Measurements from ENCODE around the gene TMA7B. TPM values are rescaled to one million over a fixed set of nuclear protein-coding genes. Genes with fewer than 3 reads are reported as not detected.

The TMA7B gene
- total RNA-seq, 4 donors from 2014 or later: not detected

DNA sequence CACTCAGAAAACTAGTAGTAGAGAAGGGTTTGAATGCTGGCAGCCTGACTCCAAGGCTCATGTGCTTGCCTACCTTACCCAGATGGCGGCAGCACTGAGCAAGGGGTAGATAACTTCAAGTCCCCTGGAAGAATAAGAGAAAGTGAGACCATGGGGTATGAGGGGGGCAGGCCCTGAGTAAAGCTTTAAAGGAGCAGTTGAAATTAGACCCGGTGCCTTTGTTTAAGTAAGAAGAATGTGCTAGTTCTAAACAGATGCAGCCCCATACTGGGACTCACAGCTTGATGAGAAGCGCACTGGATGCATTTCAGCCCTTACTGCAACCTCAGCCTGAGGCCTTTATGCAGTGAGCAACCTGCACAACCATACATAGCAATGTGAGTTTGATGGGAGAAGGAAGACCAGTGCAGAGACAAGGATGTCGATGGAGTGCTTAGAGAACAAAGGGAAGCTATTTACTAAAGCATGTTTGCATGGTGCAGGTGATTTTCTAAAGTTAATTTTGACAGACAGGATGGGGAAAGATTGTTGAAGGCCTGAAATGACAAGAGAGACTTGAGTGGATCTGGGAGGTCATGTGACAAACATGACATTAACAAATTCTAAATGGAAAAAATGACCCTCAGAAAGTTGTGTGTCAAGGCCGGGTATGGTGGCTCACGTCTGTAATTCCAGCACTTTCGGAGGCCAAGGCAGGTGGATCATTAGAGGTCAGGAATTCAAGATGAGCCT lies 27.1 kb upstream of the TMA7B start:
- TF ChIP-seq POLR2A (IDR thresholded peaks at IDR 0.05) (no peak), EP300 (IDR thresholded peaks at IDR 0.05) (no peak)
- TF ChIP-seq, protein P1, sequence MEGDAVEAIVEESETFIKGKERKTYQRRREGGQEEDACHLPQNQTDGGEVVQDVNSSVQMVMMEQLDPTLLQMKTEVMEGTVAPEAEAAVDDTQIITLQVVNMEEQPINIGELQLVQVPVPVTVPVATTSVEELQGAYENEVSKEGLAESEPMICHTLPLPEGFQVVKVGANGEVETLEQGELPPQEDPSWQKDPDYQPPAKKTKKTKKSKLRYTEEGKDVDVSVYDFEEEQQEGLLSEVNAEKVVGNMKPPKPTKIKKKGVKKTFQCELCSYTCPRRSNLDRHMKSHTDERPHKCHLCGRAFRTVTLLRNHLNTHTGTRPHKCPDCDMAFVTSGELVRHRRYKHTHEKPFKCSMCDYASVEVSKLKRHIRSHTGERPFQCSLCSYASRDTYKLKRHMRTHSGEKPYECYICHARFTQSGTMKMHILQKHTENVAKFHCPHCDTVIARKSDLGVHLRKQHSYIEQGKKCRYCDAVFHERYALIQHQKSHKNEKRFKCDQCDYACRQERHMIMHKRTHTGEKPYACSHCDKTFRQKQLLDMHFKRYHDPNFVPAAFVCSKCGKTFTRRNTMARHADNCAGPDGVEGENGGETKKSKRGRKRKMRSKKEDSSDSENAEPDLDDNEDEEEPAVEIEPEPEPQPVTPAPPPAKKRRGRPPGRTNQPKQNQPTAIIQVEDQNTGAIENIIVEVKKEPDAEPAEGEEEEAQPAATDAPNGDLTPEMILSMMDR (IDR thresholded peaks at IDR 0.05): peak in 3 of 5 experiments; percentile 12 to 36 (median 27)
- peaks cover 0 to 4% (median 0%) of the 10 kb centered on the region in 4 donors for H3K4me1 ChIP-seq
- WGBS, 2 donors: 76 to 81% methylated on average over 7 of the region's 7 CpGs
- H3K36me3 ChIP-seq: no peaks in the 10 kb centered on the region
- no peaks in the 10 kb centered on the region for H3K9me3 ChIP-seq
- no peaks in the 10 kb centered on the region for H3K27me3 ChIP-seq
- no peak overlapping the region for H3K4me3 ChIP-seq
- no peak overlapping the region for H3K27ac ChIP-seq
- DNase-seq (ENCODE audit: low spot score in 2 of 2): no peak

DNA sequence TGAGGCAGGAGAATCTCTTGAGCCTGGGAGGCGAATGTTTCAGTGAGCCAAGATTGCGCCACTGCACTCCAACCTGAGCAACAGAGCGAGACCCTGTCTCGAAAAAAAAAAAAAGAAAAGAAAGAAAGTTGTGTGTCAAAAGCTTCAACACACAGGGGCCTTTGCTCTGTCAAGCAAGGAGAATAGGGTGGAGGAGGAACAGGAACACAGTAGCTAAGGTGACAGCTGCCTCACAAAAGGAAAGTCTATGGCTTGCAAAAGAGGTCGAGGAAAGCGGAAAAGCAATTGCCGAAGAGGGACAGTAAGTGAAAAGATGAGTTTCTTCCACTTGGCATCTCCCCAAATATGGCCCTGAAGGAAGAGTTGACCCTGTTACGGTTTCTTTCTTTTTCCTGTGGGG lies 26.5 kb upstream of the TMA7B start:
- TF ChIP-seq POLR2A (IDR thresholded peaks at IDR 0.05) (no peak), EP300 (IDR thresholded peaks at IDR 0.05) (no peak)
- TF ChIP-seq, protein P1 (IDR thresholded peaks at IDR 0.05): no peak
- Histone ChIP-seq H3K9me3 (no peaks in the 10 kb centered on the region), H3K27ac (no peak overlapping the region), H3K36me3 (no peaks in the 10 kb centered on the region), H3K4me1 (peaks cover 0 to 4% (median 0%) of the 10 kb centered on the region in 4 donors), H3K4me3 (no peak overlapping the region), H3K27me3 (no peaks in the 10 kb centered on the region)
- DNase-seq (ENCODE audit: low spot score in 2 of 2): no peak
- WGBS, 2 donors: 90 to 91% methylated on average over 8 of the region's 8 CpGs

DNA sequence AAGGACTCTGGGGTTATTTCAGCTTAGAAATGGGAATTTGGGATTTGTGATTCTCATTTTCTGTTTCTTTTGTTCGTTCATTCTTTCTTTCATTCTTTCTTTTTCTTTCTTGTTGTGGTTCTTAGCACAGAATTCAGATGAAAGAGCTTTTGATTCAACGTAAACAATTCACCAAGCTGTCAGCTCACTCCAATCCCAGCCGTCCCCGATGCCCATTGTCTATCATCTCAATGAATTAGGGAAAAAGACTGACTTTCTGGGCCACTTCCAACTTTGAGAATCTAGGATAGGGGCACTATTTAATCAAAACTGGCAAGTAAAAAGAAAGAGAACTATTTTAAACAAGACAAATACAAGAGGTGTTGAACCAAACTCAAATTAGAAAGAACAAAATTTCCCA lies 25.1 kb upstream of the TMA7B start:
- H3K27me3 ChIP-seq: no peaks in the 10 kb centered on the region
- no peaks in the 10 kb centered on the region for H3K9me3 ChIP-seq
- no peaks in the 10 kb centered on the region for H3K36me3 ChIP-seq
- H3K4me1 ChIP-seq: peaks cover 0 to 4% (median 0%) of the 10 kb centered on the region in 4 donors
- peak overlapping the region in 1 of 4 donors; percentile 45 for H3K27ac ChIP-seq
- no peak for DNase-seq (ENCODE audit: low spot score in 2 of 2)
- TF ChIP-seq POLR2A (IDR thresholded peaks at IDR 0.05) (no peak), EP300 (IDR thresholded peaks at IDR 0.05) (no peak)
- TF ChIP-seq, protein P1 (IDR thresholded peaks at IDR 0.05): no peak
- no peak overlapping the region for H3K4me3 ChIP-seq
- 49% methylated on average over 4 of the region's 4 CpGs for WGBS, 2 donors

DNA sequence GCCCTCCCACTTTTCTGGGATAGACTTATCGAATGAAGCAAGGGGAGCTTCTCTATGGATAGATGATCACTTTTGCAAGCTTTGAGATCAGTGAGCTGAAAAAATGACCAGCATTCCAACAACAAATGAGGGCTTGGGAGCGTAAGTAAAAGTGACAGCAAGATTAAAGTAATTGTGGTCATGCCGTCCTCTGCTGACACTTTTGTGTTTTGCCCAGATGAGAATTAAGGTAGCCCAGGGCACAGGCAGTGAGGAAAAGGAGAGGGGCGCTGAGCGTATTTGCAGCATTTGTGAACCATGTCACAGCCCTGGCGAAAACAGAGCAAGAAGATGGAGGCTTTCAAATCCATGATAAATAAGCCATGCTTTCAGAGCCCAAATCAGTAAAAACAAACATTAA lies 24.6 kb upstream of the TMA7B start:
- no peaks in the 10 kb centered on the region for H3K9me3 ChIP-seq
- TF ChIP-seq, protein P1 (IDR thresholded peaks at IDR 0.05): no peak
- TF ChIP-seq EP300 (IDR thresholded peaks at IDR 0.05): no peak
- TF ChIP-seq POLR2A (IDR thresholded peaks at IDR 0.05): no peak
- WGBS, 2 donors: 64% methylated on average over 6 of the region's 6 CpGs

DNA sequence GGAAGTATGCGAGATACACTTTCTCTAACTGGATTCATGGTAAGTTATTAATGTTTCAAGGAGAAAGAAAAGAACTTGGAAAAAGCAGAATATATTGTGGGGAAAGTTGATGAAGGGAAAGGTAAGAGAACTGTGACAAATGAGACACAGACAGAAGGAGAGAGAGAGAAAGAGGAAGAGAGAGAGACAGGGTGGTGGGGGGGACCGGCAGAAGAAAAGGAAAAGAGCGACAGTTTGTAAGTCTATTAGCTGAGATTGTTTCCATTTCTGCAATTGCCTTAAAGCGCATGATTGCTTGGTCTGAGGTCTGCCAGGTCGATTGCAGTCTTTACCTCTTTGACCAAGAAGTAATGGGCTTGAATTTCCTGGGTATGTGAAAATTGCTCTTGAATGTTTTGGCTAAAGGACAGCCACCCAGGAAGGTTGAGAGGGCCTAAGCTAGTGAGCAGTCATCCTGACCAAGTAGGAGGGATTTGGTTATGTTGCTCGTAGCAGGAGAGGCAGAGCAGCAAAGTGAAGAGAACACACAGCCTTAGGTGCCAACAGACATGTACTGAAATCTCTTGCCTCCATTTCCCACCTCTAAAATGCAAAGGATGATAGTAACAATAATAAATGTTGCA lies 23.6 kb upstream of the TMA7B start:
- Histone ChIP-seq H3K27ac (no peak overlapping the region), H3K9me3 (no peaks in the 10 kb centered on the region), H3K36me3 (no peaks in the 10 kb centered on the region), H3K27me3 (no peaks in the 10 kb centered on the region), H3K4me1 (peaks cover 0 to 4% (median 0%) of the 10 kb centered on the region in 4 donors), H3K4me3 (no peak overlapping the region)
- TF ChIP-seq POLR2A (IDR thresholded peaks at IDR 0.05) (no peak), EP300 (IDR thresholded peaks at IDR 0.05) (no peak)
- TF ChIP-seq, protein P1 (IDR thresholded peaks at IDR 0.05): no peak
- 73 to 76% methylated on average over 6 of the region's 6 CpGs for WGBS, 2 donors
- no peak for DNase-seq (ENCODE audit: low spot score in 2 of 2)

More for the DNA sequence above, 24.6 kb upstream of the TMA7B start:
- Histone ChIP-seq H3K27me3 (no peaks in the 10 kb centered on the region), H3K4me3 (no peak overlapping the region), H3K36me3 (no peaks in the 10 kb centered on the region), H3K4me1 (peaks cover 0 to 4% (median 0%) of the 10 kb centered on the region in 4 donors), H3K27ac (peak overlapping the region in 1 of 4 donors; percentile 45)
- DNase-seq (ENCODE audit: low spot score in 2 of 2): no peak

Data from tibial nerve (tissue), 4 donors.